NCI-H2029 (cell line): ENCODE data around the gene GOLGA8Q.
"Not testable (repeated sequence)": the region's sequence is repeated elsewhere in the genome, so short reads cannot be mapped to it uniquely, and the experiment has no call there.

Source experiments
- DNase-seq: peaks from one replicate; lab custom pipeline; 2025; lab: John Stamatoyannopoulos, UW

The GOLGA8Q gene, protein sequence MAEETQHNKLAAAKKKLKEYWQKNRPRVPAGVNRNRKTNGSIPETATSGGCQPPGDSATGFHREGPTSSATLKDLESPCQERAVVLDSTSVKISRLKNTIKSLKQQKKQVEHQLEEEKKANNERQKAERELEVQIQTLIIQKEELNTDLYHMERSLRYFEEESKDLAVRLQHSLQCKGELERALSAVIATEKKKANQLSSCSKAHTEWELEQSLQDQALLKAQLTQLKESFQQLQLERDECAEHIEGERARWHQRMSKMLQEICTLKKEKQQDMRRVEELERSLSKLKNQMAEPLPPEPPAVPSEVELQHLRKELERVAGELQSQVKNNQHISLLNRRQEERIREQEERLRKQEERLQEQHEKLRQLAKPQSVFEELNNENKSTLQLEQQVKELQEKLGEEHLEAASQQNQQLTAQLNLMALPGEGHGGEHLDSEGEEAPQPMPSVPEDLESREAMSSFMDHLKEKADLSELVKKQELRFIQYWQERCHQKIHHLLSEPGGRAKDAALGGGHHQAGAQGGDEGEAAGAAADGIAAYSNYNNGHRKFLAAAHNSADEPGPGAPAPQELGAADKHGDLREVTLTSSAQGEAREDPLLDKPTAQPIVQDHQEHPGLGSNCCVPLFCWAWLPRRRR

DNA sequence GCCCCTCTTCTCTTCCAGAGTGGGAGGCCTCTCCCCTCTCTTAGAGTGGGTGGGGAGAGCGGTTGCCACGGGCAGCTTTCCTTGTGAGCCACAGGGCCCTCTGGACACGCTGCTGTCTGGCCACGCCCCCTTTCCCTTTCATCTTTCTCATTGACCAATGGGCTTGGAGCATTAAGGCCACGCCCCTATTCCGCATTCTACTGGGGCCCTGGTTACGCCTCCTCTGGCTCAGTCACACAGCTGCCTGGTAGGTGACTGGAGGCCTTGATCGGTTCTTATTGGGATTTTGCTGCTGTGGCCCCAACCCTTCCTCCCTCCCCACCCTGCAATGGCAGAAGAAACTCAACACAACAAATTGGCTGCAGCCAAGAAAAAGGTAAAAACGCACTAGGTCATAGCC lies at the start of gene GOLGA8Q:
Gene GOLGA8Q, plus strand, starts transcription at position 301 of the 400 bp plus-strand sequence. Its CDS starts 28 bp downstream, at position 329.
- DNase-seq: not testable (repeated sequence)

DNA sequence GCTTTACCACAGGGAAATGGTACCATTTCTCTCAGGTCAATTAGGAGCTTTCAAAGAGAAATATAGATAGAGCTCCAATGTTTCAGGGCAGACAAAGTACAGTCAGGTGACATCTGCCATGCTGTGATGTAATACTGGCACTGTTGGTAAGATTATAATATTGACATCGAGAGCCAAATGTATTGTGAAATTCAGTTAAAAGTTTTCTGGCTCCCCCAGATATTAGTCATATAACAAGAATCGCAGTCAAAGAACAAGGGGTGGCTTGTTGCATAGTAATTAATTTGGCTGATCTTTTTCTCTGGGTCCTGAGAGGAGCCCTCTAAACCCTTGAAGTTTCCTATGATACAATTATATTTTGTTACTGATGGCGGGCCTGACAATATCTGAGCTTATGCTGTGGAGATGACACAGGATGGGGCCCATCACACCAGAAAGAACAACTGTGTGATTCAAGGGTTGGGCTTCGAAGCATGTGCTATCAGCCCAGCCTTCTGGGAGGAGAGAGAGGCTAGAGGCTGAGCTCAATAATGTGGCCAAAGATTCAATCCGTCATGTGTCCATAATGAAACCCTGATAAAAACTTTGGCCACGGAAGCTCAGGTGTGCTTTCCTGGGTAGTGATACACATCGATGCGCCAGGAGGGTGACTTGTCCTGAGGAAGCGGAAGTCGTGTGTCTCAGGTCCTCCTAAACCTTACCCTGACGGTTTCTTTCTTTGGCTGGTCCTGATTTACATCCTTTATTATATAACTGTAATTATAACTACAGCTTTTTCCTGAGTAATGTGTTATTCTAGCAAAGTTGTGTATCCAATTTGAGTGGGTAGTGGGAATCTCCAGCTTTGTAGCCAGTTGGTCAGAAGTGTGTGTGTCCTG lies 48.7 kb upstream of the GOLGA8Q start:
- DNase-seq: not testable (repeated sequence)

DNA sequence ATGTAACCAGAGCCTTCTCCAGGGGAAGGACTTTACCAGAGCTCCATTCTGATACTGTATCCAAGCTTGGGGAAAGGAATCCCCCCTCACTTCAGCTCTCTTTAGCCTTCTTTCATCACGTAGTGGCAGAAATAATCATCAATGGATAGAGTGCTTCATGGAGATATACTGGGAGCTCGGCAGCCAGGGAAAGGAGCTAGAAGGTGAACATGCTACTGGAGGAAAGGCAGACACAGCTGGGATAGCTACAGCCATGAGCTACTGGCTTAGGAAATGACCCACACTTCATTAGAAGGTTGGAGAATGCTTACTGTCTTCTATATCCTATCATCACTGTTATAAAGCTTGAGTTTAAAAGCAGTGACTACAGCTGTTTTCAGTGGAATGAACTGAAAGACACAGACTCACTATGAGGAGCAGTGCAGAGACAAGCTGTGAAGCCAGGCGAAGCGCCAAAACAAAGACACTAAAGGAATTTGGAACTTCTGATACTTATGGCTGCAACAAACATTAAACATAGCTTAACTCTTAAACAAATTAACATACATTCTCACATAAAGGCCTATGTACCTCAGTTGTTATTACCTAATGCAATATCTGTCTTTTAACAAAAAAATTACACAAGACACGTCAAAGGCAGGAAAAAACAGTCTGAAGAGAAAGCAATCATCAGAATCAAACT lies 47.5 kb upstream of the GOLGA8Q start:
- not testable (repeated sequence) for DNase-seq

DNA sequence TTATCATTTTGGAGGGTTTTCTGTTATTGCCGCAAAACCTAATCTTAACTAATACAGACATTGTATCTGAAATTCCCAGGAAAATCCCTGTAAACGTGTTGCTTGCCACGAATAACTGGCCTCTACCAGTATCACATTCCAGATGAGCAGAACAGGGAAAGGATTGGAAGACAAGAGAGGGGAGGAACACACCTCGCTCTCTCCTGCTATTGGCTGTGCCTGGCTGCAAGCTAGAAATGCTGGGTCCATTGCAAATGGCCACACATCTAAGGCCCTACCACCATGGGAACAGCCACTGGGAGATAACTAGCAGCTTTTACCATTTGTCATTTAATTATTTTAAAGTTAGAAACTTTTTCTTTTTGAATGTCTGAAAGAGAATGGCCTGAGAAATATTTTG lies 37.3 kb upstream of the GOLGA8Q start:
- DNase-seq: not testable (repeated sequence)

DNA sequence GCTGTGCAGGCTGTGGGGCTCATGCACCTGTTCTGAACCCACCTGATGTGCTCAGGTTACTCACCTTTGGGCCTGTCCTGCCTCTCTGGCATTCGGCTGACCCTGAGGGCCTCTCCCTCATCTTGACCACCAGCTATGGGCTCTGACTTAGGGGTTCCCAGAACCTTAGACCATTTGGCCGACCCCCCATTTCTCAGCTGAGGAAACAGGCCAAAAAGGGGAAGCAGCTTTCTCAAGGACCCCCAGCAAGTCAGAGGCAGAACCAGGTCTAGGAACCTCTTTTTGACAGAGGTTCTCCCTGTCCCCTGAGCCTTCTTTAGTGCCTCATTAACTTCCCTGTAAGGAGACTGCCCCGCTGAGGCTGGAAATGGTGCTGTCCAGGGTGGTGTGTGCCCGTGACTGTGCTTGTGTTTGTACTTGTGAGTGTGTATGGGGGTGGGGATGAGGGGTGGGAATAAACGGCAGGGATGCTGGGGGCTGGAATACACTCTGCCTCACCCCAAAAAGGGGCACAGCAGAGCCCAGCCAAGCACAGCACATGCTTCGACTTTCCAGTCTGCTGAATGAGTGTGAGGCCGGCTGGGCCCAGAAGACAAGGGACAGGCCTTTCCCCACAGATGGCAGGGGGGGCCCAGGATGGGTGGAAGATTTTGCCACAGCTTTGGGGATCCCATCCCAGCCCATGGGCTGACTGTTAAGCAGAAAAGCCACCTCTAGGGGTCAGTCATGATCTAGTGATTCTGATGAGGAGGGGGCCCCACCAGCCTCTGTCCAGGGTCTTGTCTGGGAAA lies 28.2 kb upstream of the GOLGA8Q start:
- not testable (repeated sequence) for DNase-seq

DNA sequence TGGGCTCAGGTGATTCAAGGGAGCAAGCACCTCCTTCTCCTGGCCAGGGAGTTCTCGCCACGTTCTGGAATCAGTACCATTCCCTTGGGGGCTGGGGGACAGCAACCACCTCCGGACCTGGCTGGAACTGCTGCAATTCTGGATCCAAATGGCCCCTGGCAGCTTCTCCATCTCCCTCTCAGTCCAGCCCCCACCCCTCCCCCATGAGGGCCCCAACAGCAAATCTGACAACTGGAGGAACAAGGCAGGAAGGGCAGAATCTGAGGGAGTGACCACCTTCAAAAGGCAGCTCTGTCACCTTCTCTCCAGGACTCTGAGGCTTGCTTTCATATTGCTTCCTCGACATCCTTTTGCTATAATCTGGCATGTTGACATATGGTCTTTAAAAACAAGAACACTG lies 25.9 kb upstream of the GOLGA8Q start:
- DNase-seq: not testable (repeated sequence)

DNA sequence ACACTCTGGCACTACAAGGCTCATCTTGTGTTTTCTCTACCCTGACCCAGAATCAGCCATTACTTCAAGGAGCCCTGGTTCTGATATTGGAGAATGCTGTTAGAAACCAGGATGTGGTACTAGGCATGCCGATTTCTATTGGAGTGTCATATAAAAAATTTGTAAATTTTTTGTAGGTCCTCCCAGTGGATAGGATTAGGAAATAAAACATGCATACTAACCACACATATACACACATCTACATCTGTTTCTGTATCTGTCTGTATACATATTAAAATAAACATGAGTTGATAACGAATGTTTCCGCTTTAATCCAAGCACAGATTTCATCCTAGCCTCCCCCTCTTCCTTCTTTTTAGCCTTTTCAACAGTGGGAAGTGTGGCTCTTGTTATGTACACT lies 22.8 kb upstream of the GOLGA8Q start:
- not testable (repeated sequence) for DNase-seq

DNA sequence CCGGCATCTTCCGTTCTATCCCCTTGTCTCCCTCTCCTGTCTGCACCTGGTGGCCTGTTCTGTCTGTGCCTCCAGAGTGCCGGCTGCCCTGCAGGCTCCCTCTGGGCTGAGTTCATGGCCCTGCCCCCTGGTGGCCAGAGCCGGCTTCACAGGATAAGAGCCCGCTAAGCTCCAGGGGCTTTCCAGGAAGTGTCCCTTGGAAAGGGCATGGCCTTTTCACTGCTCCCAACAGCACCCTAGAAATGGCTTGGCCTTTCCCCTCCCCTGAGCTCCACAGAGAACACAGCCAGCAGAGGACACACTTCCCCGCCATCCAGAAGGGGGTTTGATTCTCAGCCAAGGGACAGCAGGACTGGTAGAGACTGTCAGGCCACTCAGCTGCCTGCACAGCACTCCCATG lies 15.1 kb downstream of the GOLGA8Q start:
- DNase-seq: not testable (repeated sequence)

DNA sequence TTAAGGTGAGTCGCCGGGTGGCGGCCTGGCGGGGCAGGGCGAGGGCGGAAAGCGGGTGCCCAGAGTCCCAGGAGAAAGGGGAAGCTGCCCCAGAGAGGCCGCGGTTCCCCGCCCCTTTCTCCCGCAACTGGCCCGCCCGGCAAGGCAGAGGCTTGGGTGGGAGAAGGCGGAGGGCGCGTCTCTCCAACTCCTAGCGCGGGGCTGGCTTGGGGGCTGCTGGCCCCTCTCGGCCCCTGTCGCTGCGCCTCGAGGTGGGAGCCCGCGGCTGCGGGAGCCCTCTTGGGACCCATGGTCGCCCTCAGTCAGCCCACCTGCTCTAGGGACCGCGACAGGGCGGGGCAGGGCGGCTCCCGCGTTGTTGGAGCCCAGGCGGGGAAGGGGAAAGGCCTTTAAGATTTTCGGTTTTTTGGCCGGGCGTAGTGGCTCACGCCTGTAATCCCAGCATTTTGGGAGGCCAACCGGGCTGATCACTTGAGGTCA lies 21.2 kb downstream of the GOLGA8Q start:
- DNase-seq: not testable (repeated sequence)

DNA sequence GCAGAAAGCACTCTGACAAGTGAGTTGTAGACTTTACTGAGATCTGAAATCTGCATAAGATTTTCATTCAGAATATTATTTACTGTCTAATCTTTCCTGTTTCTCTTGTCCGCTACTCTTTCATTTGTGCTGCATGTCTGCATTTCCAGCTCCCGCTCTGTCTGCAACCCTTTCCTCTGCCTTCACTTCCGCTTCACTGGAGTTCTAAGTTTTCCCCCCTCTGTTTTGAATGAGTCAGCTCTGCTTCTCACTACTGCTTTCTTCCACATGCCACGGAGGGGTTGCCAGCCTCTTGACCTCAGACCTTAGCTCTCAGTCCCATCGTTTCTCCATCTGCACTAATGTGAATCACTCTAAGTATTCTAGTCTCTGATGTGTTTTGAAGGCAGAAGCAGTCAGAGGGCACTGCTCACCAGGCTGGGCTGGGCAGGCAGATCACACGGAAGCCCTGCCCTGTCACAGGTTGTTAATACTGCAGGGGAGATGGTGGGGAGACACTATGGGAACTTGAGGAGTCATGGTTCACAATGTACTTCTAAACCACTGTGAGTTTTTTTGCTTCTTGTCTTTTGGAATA lies 27.6 kb downstream of the GOLGA8Q start:
- DNase-seq: not testable (repeated sequence)

DNA sequence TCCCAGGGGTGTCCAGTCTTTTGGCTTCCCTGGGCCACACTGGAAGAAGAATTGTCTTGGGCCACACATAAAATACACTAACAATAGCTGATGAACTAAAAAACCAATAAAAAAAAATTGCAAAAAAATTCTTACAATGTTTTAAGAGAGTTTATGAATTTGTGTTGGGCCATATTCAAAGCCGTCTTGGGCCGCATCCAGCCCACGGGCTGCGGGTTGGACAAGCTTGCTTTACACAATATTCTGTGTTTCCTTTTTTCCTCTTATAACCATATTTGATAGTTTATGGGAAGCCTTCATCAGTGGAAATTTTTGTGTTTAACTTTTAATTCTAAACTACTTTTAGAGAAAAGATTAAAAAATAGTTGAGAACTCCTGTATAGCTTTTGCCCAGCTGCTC lies 28.9 kb downstream of the GOLGA8Q start:
- DNase-seq: not testable (repeated sequence)

DNA sequence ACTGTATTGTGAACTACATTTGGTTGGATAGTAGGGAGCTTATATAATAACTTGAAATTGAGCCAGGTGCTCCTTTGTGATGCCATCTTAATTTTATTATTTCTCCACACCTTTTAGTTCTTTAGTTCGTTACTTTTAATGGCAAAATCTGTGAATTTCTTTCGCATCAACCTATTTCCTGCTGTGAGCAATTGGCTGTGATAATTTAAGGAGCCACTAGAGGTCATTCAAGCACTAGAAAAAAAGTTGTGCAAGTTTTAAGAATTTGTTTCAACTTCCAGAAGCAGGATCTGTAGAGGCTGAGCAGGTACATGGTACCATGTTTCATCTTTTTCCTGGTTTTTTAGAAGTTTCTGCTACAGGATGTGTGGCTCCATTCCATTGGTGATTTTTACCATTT lies 47.1 kb downstream of the GOLGA8Q start:
- DNase-seq: not testable (repeated sequence)

DNA sequence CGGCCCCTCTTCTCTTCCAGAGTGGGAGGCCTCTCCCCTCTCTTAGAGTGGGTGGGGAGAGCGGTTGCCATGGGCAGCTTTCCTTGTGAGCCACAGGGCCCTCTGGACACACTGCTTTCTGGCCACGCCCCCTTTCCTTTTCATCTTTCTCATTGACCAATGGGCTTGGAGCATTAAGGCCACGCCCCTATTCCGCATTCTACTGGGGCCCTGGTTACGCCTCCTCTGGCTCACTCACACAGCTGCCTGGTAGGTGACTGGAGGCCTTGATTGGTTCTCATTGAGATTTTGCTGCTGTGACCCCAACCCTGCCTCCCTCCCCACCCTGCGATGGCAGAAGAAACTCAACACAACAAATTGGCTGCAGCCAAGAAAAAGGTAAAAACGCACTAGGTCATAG lies 51.9 kb downstream of the GOLGA8Q start, which contains the start of gene GOLGA8H:
Gene GOLGA8H, plus strand, starts transcription at position 233 of the 400 bp plus-strand sequence. Its CDS starts 98 bp downstream, at position 331.
- DNase-seq: not testable (repeated sequence)
